SK-N-SH (cell line): ENCODE data around the gene USHBP1.

Experiments
- PBX3 ChIP-seq: IDR thresholded peaks from 2 replicates; pipeline ENCODE4; 2012
- TF ChIP-seq, protein P1 (sequence below): IDR thresholded peaks from 2 replicates; pipeline ENCODE4 v1.6.1; 2012; ENCODE audit warnings: mild to moderate bottlenecking, low read depth, low read length, moderate library complexity

GRCh38 chr19:17237747-17238706, 26.5 kb downstream of the USHBP1 start:
- TF ChIP-seq, protein P1, sequence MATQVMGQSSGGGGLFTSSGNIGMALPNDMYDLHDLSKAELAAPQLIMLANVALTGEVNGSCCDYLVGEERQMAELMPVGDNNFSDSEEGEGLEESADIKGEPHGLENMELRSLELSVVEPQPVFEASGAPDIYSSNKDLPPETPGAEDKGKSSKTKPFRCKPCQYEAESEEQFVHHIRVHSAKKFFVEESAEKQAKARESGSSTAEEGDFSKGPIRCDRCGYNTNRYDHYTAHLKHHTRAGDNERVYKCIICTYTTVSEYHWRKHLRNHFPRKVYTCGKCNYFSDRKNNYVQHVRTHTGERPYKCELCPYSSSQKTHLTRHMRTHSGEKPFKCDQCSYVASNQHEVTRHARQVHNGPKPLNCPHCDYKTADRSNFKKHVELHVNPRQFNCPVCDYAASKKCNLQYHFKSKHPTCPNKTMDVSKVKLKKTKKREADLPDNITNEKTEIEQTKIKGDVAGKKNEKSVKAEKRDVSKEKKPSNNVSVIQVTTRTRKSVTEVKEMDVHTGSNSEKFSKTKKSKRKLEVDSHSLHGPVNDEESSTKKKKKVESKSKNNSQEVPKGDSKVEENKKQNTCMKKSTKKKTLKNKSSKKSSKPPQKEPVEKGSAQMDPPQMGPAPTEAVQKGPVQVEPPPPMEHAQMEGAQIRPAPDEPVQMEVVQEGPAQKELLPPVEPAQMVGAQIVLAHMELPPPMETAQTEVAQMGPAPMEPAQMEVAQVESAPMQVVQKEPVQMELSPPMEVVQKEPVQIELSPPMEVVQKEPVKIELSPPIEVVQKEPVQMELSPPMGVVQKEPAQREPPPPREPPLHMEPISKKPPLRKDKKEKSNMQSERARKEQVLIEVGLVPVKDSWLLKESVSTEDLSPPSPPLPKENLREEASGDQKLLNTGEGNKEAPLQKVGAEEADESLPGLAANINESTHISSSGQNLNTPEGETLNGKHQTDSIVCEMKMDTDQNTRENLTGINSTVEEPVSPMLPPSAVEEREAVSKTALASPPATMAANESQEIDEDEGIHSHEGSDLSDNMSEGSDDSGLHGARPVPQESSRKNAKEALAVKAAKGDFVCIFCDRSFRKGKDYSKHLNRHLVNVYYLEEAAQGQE = no peak
- no peak for TF ChIP-seq PBX3
